ENCODE results near the gene GSPT1. TPM values are rescaled to one million over a fixed set of nuclear protein-coding genes. Genes with fewer than 3 reads are reported as not detected.

The GSPT1 gene
- total RNA-seq, 2 experiments from 2014 or later = 257 to 269 TPM

DNA sequence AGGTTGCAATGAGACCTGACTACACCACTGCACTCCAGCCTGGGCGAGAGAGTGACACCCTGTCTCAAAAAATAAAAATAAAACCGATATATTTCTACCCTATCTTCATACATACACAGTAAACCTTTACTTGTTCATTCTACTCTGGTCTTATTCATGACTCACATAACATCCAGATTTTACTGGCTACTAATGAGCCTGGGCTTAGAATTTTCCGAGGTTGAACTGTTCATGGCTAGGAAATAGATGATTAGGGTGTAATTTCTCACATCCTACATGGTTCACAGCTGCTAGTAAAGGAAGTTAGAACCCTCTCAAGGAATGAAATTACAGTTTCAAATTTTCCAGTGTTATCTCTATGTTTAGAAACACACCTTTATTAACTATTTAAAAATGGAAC is 14.7 kb downstream of the GSPT1 start:
- peak overlapping the region; percentile 6 for H3K27ac Mint-ChIP-seq

GRCh38 chr16:11896486-11897176 is 19.1 kb downstream of the GSPT1 start:
- H3K4me3 Mint-ChIP-seq = no peak overlapping the region
- peaks cover 20% of the 10 kb centered on the region for H3K4me1 ChIP-seq (ENCODE audit: insufficient read depth, low read length)
- TF ChIP-seq, protein P1, sequence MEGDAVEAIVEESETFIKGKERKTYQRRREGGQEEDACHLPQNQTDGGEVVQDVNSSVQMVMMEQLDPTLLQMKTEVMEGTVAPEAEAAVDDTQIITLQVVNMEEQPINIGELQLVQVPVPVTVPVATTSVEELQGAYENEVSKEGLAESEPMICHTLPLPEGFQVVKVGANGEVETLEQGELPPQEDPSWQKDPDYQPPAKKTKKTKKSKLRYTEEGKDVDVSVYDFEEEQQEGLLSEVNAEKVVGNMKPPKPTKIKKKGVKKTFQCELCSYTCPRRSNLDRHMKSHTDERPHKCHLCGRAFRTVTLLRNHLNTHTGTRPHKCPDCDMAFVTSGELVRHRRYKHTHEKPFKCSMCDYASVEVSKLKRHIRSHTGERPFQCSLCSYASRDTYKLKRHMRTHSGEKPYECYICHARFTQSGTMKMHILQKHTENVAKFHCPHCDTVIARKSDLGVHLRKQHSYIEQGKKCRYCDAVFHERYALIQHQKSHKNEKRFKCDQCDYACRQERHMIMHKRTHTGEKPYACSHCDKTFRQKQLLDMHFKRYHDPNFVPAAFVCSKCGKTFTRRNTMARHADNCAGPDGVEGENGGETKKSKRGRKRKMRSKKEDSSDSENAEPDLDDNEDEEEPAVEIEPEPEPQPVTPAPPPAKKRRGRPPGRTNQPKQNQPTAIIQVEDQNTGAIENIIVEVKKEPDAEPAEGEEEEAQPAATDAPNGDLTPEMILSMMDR (IDR thresholded peaks at IDR 0.05) = no peak
- H3K4me3 ChIP-seq (ENCODE audit: low read length) = no peak overlapping the region
- no peaks in the 10 kb centered on the region for H3K9me3 ChIP-seq (ENCODE audit: control insufficient read depth in 1 of 2, insufficient read depth in 1 of 2, low read length in 2 of 2)
- ATAC-seq (ENCODE audit: poor library complexity) = no peak
- H3K36me3 ChIP-seq (ENCODE audit: insufficient read depth, low read length) = peaks cover 49% of the 10 kb centered on the region
- H3K4me1 Mint-ChIP-seq (ENCODE audit: low read depth) = peaks cover 52% of the 10 kb centered on the region
- no peak overlapping the region for H3K27ac Mint-ChIP-seq
- H3K27ac ChIP-seq (ENCODE audit: low read depth in 1 of 2, low read length in 2 of 2) = no peak overlapping the region
- CTCF ChIA-PET = no interaction called here
- H3K36me3 Mint-ChIP-seq (ENCODE audit: low read depth) = peaks cover 74% of the 10 kb centered on the region
- POLR2A ChIA-PET = no interaction called here
- no peak for DNase-seq
- H3K27me3 Mint-ChIP-seq = no peaks in the 10 kb centered on the region
- H3K9me3 Mint-ChIP-seq = no peaks in the 10 kb centered on the region
- H3K27me3 ChIP-seq (ENCODE audit: control insufficient read depth in 1 of 2, insufficient read depth in 2 of 2, low read length in 2 of 2) = no peaks in the 10 kb centered on the region
- intact Hi-C loops (cut with DNase I, micrococcal nuclease) = loop anchor here in 1 of 2 experiments (2.0 kb wide), 1 partner anchor 16 kb away; no protein-coding TSS in a partner anchor

More for the DNA sequence above, 14.7 kb downstream of the GSPT1 start:
- no peak for ATAC-seq (ENCODE audit: poor library complexity)
- Histone ChIP-seq H3K27me3 (ENCODE audit: control insufficient read depth in 1 of 2, insufficient read depth in 2 of 2, low read length in 2 of 2) (no peaks in the 10 kb centered on the region), H3K4me1 (ENCODE audit: insufficient read depth, low read length) (peaks cover 25% of the 10 kb centered on the region), H3K27ac (ENCODE audit: low read depth in 1 of 2, low read length in 2 of 2) (no peak overlapping the region), H3K36me3 (ENCODE audit: insufficient read depth, low read length) (peaks cover 31% of the 10 kb centered on the region), H3K9me3 (ENCODE audit: control insufficient read depth in 1 of 2, insufficient read depth in 1 of 2, low read length in 2 of 2) (no peaks in the 10 kb centered on the region), H3K4me3 (ENCODE audit: low read length) (no peak overlapping the region)
- peaks cover 66% of the 10 kb centered on the region for H3K4me1 Mint-ChIP-seq (ENCODE audit: low read depth)
- DNase-seq = no peak
- H3K27me3 Mint-ChIP-seq = no peaks in the 10 kb centered on the region
- TF ChIP-seq, protein P1 (IDR thresholded peaks at IDR 0.05) = no peak
- intact Hi-C loops (cut with DNase I, micrococcal nuclease) = no loop called here
- H3K36me3 Mint-ChIP-seq (ENCODE audit: low read depth) = peaks cover 74% of the 10 kb centered on the region
- CTCF ChIA-PET = interaction anchor here (0.8 to 1.4 kb wide), 2 partner anchors 166 to 167 kb away, joined by 3 read pairs; no protein-coding TSS in a partner anchor
- no peaks in the 10 kb centered on the region for H3K9me3 Mint-ChIP-seq
- H3K4me3 Mint-ChIP-seq = no peak overlapping the region
- POLR2A ChIA-PET = no interaction called here

- no peaks in the 10 kb centered on the region for H3K4me1 ChIP-seq (ENCODE audit: insufficient read depth, low read length)
- TF ChIP-seq, protein P1 (IDR thresholded peaks at IDR 0.05) = no peak
- Mint-ChIP-seq H3K4me1 (ENCODE audit: low read depth) (peaks cover 23% of the 10 kb centered on the region), H3K27me3 (no peaks in the 10 kb centered on the region), H3K36me3 (ENCODE audit: low read depth) (peaks cover 77% of the 10 kb centered on the region), H3K27ac (peak overlapping the region; percentile 6), H3K9me3 (no peaks in the 10 kb centered on the region), H3K4me3 (no peak overlapping the region)
- intact Hi-C loops (cut with DNase I, micrococcal nuclease) = loop anchor here in 1 of 2 experiments (2.0 kb wide), 1 partner anchor 17 kb away; no protein-coding TSS in a partner anchor
- ChIA-PET POLR2A (interaction anchor here (2.0 kb wide), 1 partner anchor 22 kb away, joined by 4 read pairs; the partner anchor contains the start of gene GSPT1), CTCF (interaction anchor here (1.5 kb wide), 1 partner anchor 174 kb away, joined by 4 read pairs; no protein-coding TSS in a partner anchor)
- DNase-seq = no peak
- H3K36me3 ChIP-seq (ENCODE audit: insufficient read depth, low read length) = peaks cover 63% of the 10 kb centered on the region
- H3K27ac ChIP-seq (ENCODE audit: low read depth in 1 of 2, low read length in 2 of 2) = no peak overlapping the region
- H3K27me3 ChIP-seq (ENCODE audit: control insufficient read depth in 1 of 2, insufficient read depth in 2 of 2, low read length in 2 of 2) = no peaks in the 10 kb centered on the region
- H3K4me3 ChIP-seq (ENCODE audit: low read length) = no peak overlapping the region
- no peak for ATAC-seq (ENCODE audit: poor library complexity)
- no peaks in the 10 kb centered on the region for H3K9me3 ChIP-seq (ENCODE audit: control insufficient read depth in 1 of 2, insufficient read depth in 1 of 2, low read length in 2 of 2)
Measured at GRCh38 chr16:11893571-11893970, 22.2 kb downstream of the GSPT1 start.
